HepG2 (cell line): ENCODE results near the gene TGFA. TPM values are rescaled to one million over a fixed set of nuclear protein-coding genes. Genes with fewer than 3 reads are reported as not detected.

Experiments used
- ATAC-seq: fragments of 200-7000 bp; cut with Tn5 transposase; 3 replicates; pipeline ENCODE4 v1.9.1; 2020; ENCODE audit warnings: mild to moderate bottlenecking, moderate library complexity
- BruUV-seq: library from RNA; stranded (reverse); fragments of 400-500 nt; replicated peaks from 2 replicates; lab custom pipeline; 2021; lab: Mats Ljungman, UMichigan
- CTCF ChIA-PET: fragments of 300-600 bp; formaldehyde crosslinking; extraction: SDS; loops from one replicate; lab custom pipeline; 2021; ENCODE audit warnings: low total read pairs, inconsistent platforms, low intra/inter-chr PET ratio; lab: Yijun Ruan, JAX
- POLR2A ChIA-PET: fragments of 350-600 bp; sonication (Branson Sonifier 250); formaldehyde crosslinking; loops from one replicate; lab custom pipeline; 2020; ENCODE audit warnings: antibody characterized with exemption, inconsistent platforms; lab: Yijun Ruan, JAX
- DNase-seq: peaks from one replicate; pipeline ENCODE4 v3.0.0-alpha.2; 2015; ENCODE audit warnings: low spot score
- FAIRE-seq: peaks from 3 replicates; lab custom pipeline; 2011; peaks lifted over from hg19 to GRCh38; lab: Jason Lieb, UNC
- H2AFZ ChIP-seq: one replicate; pipeline ENCODE4 v1.6.1; 2011; ENCODE audit warnings: low read length, inconsistent platforms
- H3K27ac ChIP-seq: fragments of 300-600 bp; 3 replicates; pipeline ENCODE4 v1.8.0; 2011; ENCODE audit warnings: mixed run types, mild to moderate bottlenecking, mixed read lengths, low read length, inconsistent platforms; ENCODE audit not compliant: insufficient read depth; ENCODE audit errors: extremely low read length
- H3K27me3 ChIP-seq, 2 experiments: fragments of 200-600 bp in 1 of 2; 2 replicates in 1 of 2; 3 replicates in 1 of 2; pipeline versions ENCODE4 v1.6.0 to v1.8.0; 2011; ENCODE audit warnings: low read length in 2 of 2, mild to moderate bottlenecking in 2 of 2, moderate library complexity in 2 of 2, inconsistent platforms in 1 of 2; ENCODE audit not compliant: insufficient read depth in 2 of 2, control insufficient read depth in 1 of 2
- H3K36me3 ChIP-seq, 2 experiments: fragments of 200-600 bp in 1 of 2; replicated peaks in 1 of 2; 2 replicates in 1 of 2; 3 replicates in 1 of 2; pipeline versions ENCODE4 v1.5.1 to v1.8.0; 2011; ENCODE audit warnings: low read length in 2 of 2, inconsistent platforms in 1 of 2; ENCODE audit not compliant: insufficient read depth in 2 of 2, control insufficient read depth in 1 of 2
- H3K4me1 ChIP-seq: 2 replicates; pipeline ENCODE4 v1.5.1; 2012; ENCODE audit warnings: low read length, inconsistent platforms; ENCODE audit not compliant: insufficient read depth
- H3K4me2 ChIP-seq: 2 replicates; pipeline ENCODE4 v1.6.0; 2011; ENCODE audit warnings: low read depth, low read length, inconsistent platforms
- H3K4me3 ChIP-seq, 3 experiments: fragments of 200-600 bp in 1 of 3; sonication (generic), shearing (Covaris generic) in 1 of 3; replicated peaks in 1 of 3; 2 replicates each; pipeline ENCODE4 v1.5.1; 2011 to 2016; ENCODE audit warnings: low read length in 3 of 3, inconsistent platforms in 2 of 3, low read depth in 2 of 3, mild to moderate bottlenecking in 2 of 3, control low read depth in 1 of 3, mixed read lengths in 1 of 3; ENCODE audit not compliant: insufficient read depth in 1 of 3
- H3K79me2 ChIP-seq: one replicate; pipeline ENCODE4 v1.6.1; 2011; ENCODE audit warnings: low read length, inconsistent platforms; ENCODE audit not compliant: insufficient read depth
- H3K9ac ChIP-seq: 2 replicates; pipeline ENCODE4 v1.6.0; 2011; ENCODE audit warnings: mild to moderate bottlenecking, low read depth, low read length, inconsistent platforms; ENCODE audit not compliant: insufficient read depth
- H3K9me3 ChIP-seq: 2 replicates; pipeline ENCODE4 v1.5.1; 2012; ENCODE audit warnings: mild to moderate bottlenecking, low read length
- H4K20me1 ChIP-seq: 2 replicates; pipeline ENCODE4 v1.6.0; 2011; ENCODE audit warnings: inconsistent platforms, mild to moderate bottlenecking, low read length, moderate library complexity; ENCODE audit not compliant: insufficient read depth
- HNF4A ChIP-seq: sonication (generic); formaldehyde crosslinking; IDR thresholded peaks from 2 replicates; pipeline ENCODE4 v1.4.0; 2020; ENCODE audit warnings: missing genetic modification reagents
- HNF4G ChIP-seq, 2 experiments: sonication (generic) in 1 of 2; formaldehyde crosslinking in 1 of 2; IDR thresholded peaks; 2 replicates each; pipeline versions ENCODE4 v1.4.0 to v1.6.1; 2011 to 2020; ENCODE audit warnings: borderline replicate concordance in 2 of 2, low read depth in 2 of 2, mild to moderate bottlenecking in 2 of 2, low read length in 1 of 2, missing genetic modification reagents in 1 of 2, moderate library complexity in 1 of 2
- NCOR1 ChIP-seq: fragments of 200-600 bp; sonication (generic); IDR thresholded peaks from 2 replicates; pipeline ENCODE4 v1.7.0; 2017; ENCODE audit warnings: antibody characterized with exemption, low read length, borderline replicate concordance
- NR2F6 ChIP-seq, 2 experiments: IDR thresholded peaks; 2 replicates each; pipeline ENCODE4 v1.6.1; 2016; ENCODE audit warnings: antibody characterized with exemption in 1 of 2, mild to moderate bottlenecking in 1 of 2
- WGBS: methylation state at CpG from one replicate; pipeline ENCODE4 v1.1.6; 2017; ENCODE audit warnings: low lambda C conversion rate; 5-methylcytosine and 5-hydroxymethylcytosine counted together
- in situ Hi-C: cut with HindIII; loops from 2 replicates; pipeline ENCODE4 v1.10.0; 2017; ENCODE audit warnings: low pct_unique_long_range_greater_than_20kb; ENCODE audit not compliant: extremely low pct_ligation_motif_present
- intact Hi-C: fragments of 100-400 bp; cut with micrococcal nuclease; formaldehyde crosslinking; loops from one replicate; pipeline ENCODE4 v1.10.0; 2022; ENCODE audit not compliant: unreplicated experiment
- polyA plus RNA-seq, 8 experiments: library from polyadenylated mRNA; depleted of rRNA in 3 of 8; stranded (reverse) in 7 of 8; unstranded in 1 of 8; fragments of >200 nt; fragmentation: Illumina TruSeq in 4 of 8; extraction: Trizol in 4 of 8; gene quantifications; 2 replicates each; pipeline versions ENCODE4 v1.2.1 to v1.2.3, GENCODE V29; 2011 to 2016; ENCODE audit warnings: low read depth in 4 of 8, missing spikeins in 1 of 8, mixed read lengths in 1 of 8; ENCODE audit not compliant: insufficient read depth in 1 of 8
- total RNA-seq, 5 experiments: library from RNA; depleted of rRNA; stranded (reverse); fragments of >200 nt; fragmentation: Illumina TruSeq; extraction: Trizol; gene quantifications; 2 replicates each; pipeline ENCODE4 v1.2.3, GENCODE V29; 2016; ENCODE audit warnings: low read depth in 1 of 5
- TF ChIP-seq, protein P1 (sequence below): sonication (generic); formaldehyde crosslinking; IDR thresholded peaks from 2 replicates; pipeline ENCODE4 v1.4.0; 2020; ENCODE audit warnings: missing genetic modification reagents

TGFA gene
- total and polyA plus RNA-seq, 2 of the 13 experiments (the other 11 are each of a cell fraction or from before 2014, with no cell fraction given), result 7.8 to 15.3 TPM

DNA sequence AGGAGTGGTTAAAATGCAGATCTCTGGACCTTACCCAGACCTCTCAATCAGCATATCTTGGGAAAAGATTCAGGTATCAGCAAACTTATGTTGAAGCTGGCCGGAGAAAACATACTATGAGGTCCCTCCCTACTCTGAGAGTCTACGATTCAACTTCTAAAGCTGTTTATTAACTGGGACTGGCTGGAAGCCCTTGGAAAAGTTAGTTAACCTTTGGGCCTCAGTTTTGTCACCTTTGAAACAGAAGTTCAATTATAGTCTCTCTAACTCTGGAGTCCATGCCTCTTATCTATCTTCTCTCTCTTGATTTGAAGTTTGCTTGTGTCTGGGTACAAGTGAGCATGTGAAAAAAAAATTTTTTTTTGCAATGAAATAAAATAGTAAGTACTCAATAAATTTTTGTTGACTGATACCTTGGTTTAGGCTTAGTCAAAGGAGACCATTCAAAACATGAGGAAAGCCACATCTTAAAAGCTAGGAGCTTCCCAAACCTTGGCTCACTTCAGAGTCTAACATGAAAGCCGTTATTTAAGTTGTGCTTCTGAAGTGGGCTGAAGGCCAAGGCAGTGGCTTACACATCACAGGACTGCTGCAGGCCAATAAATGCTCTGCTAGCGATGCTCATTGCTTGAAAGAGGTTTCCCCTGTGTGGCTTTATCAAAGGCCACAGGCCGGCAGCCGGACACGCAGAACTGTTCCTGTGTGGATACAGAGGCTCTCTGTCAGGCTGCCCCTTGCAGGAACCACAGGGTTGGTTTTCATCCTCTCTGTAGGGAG is 141.1 kb downstream of the TGFA start:
- Histone ChIP-seq H3K27ac (no peak overlapping the region), H3K4me1 (peaks cover 18% of the 10 kb centered on the region), H3K4me2 (peak overlapping the region; percentile 33), H3K27me3 (peaks cover 0 to 35% of the 10 kb centered on the region in 2 experiments; a peak in 3 of 5 replicates), H4K20me1 (no peaks in the 10 kb centered on the region), H3K36me3 (no peaks in the 10 kb centered on the region), H3K4me3 (no peak overlapping the region), H3K9me3 (no peaks in the 10 kb centered on the region), H2AFZ (no peak overlapping the region), H3K79me2 (no peaks in the 10 kb centered on the region), H3K9ac (no peak overlapping the region)
- in situ Hi-C loops (no loop called here), intact Hi-C loops (no loop called here)
- DNase-seq (no peak), ATAC-seq (peak; percentile 67), FAIRE-seq (no peak)
- CTCF ChIA-PET, result no interaction called here
- 7% methylated on average over 7 of the region's 7 CpGs for WGBS
- TF ChIP-seq NCOR1 (peak; percentile 36; the same call in 1 of the 2 replicates), HNF4A (CRISPR knock-in tag) (0 out of 2 replicates have a peak, but pooled peaks have one; percentile 23), NR2F6 (IDR thresholded peaks at IDR 0.05) (0 out of 2 replicates have a peak, but pooled peaks have one; percentile 15), NR2F6 (CRISPR knock-in tag; IDR thresholded peaks at IDR 0.05) (no peak), HNF4G (IDR thresholded peaks at IDR 0.05; ENCODE audit: borderline replicate concordance, low read depth, low read length) (0 out of 2 replicates have a peak, but pooled peaks have one; percentile 20), HNF4G (CRISPR knock-in tag; IDR thresholded peaks at IDR 0.05; ENCODE audit: borderline replicate concordance, low read depth) (no peak)
- TF ChIP-seq, protein P1, sequence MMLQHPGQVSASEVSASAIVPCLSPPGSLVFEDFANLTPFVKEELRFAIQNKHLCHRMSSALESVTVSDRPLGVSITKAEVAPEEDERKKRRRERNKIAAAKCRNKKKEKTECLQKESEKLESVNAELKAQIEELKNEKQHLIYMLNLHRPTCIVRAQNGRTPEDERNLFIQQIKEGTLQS (CRISPR knock-in tag), result no peak
- BruUV-seq, result no TSS peak
- POLR2A ChIA-PET, result no interaction called here
